Stimulated activated CD8-positive, alpha-beta memory T cell treated with anti-CD3 and anti-CD28 coated beads, Interleukin-7, amount 100 ng/mL, for 48 hours (primary cell): ENCODE measurements around the gene RIPOR1.

ENCODE experiments used
- DNase-seq, 2 donors: peaks; one replicate each; pipeline ENCODE4 v3.0.0-alpha.2; 2020; ENCODE audit warnings: low read depth in 1 of 2; ENCODE audit errors: extremely low read depth in 1 of 2

RIPOR1 gene

DNA sequence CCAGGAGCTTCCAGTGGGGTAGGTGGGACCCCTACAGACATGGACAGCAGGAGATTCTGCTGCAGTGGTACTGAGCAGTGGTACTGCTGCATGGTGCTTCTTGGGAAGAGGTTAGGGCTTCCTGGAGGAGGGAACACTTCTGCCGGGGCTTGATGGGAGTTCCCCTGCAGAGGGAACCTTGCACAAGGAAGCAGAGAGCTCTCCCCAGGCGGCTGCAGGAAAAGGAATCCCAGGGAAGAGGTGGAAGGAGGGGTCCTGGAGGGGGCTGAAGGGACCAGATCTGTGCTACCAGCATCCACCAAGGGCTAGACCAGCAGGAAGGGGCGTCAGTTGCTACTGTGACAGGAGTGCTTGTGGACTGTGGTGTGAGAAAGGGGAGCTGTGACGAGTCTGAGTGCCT, 10.6 kb downstream of the RIPOR1 start:
- DNase-seq: no peak

DNA sequence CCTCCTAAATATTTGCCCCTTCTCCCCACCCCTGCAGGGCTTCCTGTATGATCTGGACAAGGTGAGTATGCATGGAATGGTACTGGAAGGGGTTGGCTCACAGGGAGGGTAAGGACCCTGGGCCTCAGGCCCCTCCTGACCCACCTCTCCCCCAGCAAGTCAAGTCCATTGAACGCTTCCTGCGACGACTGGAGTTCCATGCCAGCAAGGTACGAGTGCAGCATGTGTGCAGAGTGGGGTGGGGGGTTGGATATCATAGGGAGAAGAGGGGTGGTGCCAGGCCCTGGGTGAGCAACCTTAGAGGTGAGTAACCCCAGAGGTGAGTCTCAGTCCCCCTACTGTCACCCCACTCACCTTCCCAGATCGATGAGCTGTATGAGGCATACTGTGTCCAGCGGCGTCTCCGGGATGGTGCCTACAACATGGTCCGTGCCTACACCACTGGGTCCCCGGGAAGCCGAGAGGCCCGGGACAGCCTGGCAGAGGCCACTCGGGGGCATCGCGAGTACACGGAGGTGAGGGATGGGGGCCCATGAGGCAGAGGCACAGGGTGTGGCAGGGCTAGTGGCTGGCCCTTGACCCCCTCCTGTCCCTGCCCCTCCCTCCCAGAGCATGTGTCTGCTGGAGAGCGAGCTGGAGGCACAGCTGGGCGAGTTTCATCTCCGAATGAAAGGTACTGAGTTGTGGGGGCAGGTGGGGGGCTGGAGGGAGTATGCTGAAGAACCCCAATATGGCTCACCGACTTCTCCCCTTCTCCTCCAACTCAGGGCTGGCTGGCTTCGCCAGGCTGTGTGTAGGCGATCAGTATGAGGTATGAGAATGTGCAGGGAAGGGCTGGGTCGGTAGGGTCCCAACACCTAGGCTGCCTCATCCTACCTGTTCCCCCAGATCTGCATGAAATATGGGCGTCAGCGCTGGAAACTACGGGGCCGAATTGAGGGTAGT, 11.3 kb downstream of the RIPOR1 start:
- DNase-seq: no peak

DNA sequence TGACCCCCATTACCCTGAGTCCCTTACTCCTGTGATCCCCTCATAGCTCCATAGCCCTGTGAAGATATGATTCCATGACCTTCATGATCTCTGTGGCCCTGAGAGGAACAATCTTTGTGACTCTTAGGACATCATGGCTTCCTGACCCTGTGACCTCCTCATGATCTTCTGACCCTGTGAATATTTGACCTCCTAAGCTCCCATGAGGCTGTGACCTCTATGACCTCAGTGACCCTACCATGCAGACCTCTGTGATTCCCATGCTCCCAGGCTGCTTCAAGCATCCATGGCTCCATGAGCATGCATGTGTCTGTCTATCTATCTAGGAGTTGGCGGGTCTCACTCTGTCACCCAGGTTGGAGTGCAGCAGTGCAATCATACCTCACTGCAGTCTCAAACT, 12.1 kb downstream of the RIPOR1 start:
- no peak for DNase-seq

DNA sequence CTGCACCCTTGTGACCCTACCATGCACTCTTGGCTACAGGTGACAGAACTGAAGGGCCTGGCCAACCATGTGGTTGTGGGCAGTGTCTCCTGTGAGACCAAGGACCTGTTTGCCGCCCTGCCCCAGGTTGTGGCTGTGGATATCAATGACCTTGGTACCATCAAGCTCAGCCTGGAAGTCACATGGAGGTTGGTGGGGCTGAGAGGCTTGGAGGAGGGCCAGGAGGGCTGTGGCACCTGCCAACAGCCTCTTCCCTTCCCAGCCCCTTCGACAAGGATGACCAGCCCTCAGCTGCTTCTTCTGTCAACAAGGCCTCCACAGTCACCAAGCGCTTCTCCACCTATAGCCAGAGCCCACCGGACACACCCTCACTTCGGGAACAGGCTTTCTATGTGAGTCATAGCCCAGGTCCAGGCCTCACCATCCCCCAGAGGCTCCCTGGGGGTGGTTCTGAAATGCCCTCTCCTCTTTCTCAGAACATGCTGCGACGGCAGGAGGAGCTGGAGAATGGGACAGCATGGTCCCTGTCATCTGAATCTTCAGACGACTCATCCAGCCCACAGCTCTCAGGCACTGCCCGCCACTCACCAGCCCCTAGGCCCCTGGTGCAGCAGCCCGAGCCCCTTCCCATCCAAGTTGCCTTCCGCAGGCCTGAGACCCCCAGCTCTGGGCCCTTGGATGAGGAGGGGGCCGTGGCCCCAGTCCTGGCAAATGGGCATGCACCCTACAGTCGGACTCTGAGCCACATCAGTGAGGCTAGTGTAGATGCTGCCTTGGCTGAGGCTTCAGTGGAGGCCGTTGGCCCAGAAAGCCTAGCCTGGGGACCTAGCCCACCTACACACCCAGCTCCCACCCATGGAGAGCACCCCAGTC, 13.0 kb downstream of the RIPOR1 start:
- DNase-seq: no peak

DNA sequence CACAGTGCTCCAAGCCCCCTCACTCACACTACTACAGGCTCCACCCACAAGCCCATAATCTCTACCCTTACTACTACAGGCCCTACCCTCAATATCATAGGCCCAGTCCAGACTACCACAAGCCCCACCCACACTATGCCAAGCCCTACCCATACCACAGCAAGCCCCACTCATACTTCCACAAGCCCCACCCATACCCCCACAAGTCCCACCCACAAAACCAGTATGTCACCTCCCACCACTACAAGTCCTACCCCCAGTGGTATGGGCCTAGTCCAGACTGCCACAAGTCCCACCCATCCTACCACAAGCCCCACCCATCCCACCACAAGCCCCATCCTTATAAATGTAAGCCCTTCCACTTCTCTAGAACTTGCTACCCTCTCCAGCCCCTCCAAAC, 13.8 kb downstream of the RIPOR1 start:
- DNase-seq: peak in 1 of 2 donors; percentile 76

DNA sequence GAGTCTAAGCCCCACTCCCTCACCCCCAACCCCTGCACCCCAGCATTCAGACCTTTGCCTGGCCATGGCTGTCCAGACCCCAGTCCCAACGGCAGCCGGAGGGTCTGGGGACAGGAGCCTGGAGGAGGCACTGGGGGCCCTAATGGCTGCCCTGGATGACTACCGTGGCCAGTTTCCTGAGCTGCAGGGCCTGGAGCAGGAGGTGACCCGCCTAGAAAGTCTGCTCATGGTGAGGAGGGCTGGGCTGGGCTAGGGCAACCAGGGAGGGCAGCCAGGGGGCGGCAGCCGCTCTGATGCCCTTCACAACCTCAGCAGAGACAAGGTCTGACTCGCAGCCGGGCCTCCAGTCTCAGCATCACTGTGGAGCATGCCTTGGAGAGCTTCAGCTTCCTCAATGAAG, 14.4 kb downstream of the RIPOR1 start:
- no peak for DNase-seq

DNA sequence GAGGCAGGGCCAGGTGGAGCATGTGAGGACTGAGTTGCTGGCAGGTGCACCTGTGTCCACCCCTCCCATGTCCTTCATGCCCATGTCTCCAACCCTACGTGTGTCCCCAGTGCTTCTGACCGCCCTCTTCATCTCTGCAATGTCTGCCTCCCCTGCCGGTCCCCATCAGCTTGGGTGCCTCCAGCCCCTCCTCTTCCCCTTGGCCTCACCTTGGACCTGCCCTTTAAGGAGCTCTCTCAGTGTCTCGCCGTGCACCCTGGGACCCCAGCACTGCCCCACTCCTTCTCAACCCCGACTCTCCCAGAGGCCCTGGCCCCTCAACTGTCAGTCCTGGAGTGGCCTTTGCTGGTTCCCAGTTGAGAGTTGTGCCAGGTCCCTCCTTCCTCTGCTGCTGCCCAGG, 15.0 kb downstream of the RIPOR1 start:
- DNase-seq: no peak

DNA sequence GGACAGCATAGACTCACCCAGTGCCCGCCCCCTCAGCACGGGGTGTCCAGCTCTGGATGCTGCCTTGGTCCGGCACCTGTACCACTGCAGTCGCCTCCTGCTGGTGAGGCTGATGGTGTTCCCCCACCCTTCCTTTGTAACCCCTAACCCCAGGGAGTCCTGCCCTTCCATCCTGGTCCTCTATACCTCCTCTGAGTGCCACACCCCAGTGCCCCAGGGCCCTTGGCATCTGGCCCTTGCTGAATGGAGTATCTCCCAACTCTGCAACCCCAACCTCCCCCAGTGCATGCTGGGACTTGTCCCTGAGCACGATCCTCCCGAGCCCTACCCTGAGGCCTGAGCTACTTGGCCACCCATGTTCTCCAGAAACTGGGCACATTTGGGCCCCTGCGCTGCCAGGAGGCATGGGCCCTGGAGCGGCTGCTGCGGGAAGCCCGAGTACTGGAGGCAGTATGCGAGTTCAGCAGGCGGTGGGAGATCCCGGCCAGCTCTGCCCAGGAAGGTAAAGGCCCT, 15.8 kb downstream of the RIPOR1 start:
- DNase-seq: no peak

DNA sequence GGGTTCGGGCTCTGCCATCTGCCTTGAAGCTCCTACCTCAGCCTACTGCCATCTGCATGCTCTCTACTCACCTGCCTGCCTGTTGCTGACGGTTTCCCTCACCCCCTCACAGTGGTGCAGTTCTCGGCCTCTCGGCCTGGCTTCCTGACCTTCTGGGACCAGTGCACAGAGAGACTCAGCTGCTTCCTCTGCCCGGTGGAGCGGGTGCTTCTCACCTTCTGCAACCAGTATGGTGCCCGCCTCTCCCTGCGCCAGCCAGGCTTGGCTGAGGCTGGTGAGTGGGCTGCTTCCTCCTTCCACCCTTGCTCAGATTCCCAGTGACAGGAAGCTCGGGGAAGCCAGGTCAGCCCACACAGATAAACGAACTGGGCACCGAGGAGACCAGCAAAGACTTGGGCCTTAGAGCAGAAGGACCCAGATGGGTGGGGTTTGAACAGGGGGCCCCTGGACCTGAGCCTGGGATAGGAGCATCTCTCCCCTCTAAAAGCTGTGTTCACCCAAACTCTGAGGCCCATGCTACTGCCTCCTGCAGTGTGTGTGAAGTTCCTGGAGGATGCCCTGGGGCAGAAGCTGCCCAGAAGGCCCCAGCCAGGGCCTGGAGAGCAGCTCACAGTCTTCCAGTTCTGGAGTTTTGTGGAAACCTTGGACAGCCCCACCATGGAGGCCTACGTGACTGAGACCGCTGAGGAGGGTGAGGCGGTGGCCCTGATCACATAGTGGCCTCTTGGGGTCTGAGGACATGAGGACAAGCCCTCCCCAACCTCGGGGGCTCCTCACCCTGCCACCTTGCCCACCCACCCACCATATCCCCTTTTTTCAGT, 16.4 kb downstream of the RIPOR1 start:
- DNase-seq: no peak

DNA sequence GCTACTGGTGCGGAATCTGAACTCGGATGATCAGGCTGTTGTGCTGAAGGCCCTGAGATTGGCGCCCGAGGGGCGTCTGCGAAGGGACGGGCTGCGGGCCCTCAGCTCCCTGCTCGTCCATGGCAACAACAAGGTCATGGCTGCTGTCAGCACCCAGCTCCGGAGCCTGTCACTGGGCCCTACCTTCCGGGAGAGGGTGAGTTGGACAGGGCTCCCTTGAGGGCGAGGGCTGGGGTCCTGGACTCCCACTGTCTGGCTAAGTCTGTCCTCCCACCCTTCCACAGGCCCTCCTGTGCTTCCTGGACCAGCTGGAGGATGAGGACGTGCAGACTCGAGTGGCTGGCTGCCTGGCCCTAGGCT, 17.0 kb downstream of the RIPOR1 start:
- no peak for DNase-seq

DNA sequence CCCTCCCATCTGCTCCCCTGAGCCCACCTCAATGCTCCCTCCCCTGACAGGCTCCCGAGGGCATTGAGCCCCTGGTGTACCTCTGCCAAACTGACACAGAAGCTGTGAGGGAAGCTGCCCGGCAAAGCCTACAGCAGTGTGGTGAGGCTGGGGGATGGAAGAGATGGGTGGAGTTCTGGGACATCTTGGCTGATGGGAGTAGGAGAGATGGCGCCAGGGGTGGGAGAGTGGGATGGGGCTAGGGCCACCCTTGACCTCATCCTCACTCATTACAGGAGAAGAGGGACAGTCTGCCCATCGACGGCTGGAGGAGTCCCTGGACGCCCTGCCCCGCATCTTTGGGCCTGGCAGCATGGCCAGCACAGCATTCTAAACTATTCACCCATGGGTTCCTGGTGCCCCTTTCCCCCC, 17.5 kb downstream of the RIPOR1 start:
- no peak for DNase-seq

DNA sequence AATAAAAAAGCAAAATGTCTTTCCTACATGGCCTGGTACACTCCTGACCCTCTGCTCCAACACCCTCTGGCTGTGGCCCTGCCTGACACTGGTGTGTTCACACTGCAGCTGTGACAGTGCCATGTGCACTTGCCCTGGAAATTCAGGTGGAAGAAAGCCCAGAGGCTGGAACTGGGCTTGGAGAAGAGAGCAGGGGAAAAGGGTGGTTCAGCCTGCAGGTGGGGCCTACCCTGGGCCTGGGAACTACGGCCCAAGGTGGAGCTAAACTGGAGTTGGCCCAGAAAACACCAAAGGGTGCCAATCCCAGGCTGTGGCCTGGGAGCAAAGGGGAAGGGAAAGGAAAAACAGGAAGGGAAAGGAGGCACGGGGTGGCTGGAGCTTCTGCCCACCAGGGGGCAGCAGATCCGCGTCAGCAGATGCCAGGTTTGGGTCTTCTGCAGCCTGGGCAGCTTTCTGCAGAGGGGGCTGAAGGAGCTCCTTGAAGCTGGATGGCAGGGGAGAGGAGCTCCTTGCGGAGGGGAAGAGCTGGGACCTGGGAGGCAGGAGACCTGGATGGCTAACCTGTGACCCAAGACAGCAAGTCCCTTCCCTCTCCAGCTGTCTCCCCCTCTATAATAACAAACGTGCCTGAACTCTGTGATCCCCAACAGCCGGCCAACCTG, 18.3 kb downstream of the RIPOR1 start:
- no peak for DNase-seq

DNA sequence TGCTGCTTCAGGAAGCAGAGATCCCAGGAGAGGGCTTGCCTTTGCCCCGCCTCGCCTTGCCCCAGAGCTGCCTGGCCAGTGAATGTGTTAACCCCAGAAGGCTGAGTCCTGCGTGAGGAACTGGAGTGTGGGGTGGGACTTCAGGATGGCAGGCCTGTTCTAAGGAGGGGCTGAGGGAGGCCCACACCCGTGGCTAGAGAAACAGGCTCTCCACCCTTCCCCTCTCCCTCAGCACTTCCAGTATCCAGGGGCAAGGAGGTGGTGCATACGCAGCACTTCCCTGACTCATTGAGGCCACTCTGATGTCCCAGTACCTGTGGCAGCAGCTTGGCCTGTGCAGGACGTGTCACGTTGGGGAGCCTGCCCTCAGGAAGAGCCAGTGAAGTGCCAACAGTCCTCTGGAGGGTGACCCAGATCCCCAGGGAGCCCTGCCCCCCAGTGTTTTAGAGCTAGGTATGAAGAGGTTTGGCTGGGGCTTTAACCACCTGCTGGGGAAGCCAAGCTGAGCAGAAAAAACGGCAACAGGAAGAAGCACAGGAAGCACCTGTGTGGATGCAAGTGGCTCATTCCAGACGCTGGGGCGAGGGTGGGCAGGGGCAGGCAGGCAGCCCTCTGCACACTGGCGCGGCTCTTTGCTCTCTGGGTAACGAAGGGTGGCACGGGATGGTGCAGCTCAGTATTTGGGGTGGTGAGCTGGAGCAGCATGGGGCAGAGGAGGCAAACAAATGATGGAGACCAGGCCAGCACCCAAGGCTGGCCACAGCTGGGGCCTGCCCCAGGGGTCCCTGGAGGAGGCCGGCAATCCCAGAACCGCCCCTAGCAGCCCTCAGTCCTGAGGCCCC, 19.0 kb downstream of the RIPOR1 start:
- no peak for DNase-seq

DNA sequence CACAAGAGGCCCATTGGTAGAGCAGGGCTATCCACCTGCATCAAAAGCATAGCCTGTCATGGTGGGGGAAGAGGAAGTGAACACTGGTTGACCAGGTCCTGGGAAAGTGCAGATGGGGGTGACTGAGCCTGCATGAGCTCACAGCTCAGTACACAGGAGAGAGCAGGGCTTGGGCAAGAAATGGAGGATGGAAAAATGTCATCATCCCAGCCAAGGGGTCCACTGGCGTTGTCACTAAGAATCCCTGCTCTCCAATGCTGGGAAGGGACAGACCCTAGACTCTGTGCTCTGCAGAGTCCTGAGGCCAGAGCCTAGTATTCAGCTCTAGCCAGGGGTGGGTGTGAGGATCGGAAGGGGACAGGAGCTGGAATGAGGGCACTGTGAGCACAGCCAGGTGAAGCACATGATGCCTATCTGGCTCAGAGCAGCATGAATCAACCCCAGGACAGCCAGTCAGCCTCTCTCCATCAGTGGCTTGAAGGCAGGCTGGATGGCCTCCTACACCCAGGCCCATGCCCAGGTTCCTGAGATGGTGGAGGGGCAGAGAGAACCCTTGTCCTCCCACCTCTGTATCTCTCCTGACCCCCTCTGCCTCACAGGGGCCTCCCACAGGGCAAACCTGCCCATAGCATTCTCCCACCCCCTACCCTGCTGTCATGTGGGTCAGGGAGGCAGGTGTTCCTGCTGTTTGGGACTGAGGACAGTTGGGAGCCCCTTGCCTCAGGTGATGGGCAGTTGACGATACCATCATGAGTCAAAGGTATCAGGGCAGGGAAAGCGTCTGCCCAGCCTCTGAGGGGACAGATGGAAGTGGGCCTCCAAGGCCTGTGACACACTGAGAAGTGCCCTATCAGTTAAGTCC, 19.9 kb downstream of the RIPOR1 start:
- DNase-seq: no peak

DNA sequence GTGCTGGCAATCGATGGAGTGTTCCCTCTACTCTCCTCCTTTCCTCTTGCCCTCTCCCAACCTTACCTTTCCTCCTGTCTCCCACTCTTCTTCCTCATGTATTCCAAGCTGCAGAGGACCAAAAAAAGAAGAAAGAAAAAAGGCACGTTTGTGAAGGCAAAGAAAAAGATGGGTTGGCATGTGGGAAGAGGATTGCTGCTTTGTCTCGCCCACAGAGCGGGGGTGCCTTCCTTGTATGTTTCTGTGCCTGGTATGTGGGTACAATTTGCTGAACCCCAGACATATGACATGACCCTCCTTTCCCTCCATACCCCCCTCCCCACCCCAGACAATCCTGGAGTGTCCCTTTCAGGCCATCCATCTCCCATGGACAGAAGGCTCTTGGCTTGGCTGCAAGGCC, 20.6 kb downstream of the RIPOR1 start:
- DNase-seq: no peak

DNA sequence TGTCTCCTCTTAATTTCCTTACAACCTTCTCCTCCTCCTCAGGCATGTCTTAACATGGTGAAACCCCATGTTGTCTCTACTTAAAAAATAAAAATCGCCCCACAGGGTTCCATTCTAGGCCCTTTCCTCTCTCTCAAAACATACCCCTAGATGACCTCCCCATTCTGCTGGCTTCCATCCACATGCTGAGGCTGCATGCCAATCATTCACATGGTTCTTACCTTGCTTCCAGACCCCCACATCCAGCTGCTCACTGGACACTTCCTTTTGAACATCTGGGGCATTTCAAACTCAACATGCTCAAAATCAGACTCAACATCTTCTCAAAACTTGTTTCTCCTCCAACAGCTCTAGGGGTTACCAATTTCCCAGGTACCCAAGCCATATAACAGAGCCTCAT, 21.3 kb downstream of the RIPOR1 start:
- no peak for DNase-seq

DNA sequence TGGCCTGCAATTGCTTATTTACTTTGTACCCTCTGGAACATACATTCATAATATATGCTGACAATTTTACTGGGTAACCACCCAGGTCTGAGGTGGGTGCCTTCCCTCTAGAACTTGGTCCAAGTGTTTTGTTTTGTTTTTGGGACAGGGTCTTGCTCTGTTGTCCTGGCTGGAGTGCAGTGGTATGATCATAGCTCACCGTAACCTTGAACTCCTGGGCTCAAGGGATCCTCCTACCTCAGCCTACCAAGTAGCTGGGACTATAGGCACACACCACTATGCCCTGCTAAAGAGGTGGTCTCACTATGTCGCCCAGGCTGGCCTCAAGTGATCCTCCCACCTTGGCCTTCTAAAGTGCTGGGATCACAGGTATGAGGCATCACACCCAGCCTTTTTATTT, 22.5 kb downstream of the RIPOR1 start:
- DNase-seq: no peak

DNA sequence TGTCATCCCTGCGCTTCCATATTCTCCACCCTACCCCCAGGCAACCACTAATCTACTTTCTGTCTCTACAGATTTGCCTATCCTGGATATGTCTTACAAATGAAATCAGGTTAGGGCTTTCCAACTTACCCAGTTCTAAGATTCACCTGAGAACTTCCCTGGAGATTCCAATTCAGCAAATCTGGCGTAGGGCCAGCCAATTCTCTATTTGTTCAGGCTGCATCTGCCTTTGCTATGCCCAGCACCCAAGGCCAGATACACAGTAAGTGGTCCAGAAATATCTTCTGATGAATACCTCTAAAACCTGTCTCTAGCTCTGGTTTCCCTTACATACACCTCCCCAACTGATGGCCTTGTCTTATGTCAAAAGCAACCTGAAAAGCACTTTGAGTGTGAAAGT, 23.3 kb downstream of the RIPOR1 start:
- no peak for DNase-seq

DNA sequence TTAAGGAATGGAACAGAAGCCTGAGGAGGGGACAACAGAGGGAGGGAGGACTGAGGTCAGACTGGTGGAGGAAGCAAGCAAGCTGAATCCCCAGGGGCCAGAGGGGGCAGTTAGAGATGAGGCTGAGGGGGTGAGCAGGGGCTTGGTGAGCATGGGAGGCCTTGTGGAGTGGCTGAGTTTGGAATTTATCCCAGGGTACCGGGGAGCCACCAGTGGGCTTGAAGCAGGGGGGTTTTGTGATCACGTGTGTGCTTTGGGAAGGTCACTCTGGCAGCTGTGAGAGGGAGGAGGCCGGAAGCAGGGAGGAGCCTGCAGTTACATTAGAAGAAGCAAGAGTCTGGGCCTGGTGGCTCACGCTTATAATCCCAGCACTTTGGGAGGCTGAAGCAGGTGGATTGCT, 23.8 kb downstream of the RIPOR1 start:
- no peak for DNase-seq
